ENCODE results near the gene KLHL29.

The KLHL29 gene

DNA sequence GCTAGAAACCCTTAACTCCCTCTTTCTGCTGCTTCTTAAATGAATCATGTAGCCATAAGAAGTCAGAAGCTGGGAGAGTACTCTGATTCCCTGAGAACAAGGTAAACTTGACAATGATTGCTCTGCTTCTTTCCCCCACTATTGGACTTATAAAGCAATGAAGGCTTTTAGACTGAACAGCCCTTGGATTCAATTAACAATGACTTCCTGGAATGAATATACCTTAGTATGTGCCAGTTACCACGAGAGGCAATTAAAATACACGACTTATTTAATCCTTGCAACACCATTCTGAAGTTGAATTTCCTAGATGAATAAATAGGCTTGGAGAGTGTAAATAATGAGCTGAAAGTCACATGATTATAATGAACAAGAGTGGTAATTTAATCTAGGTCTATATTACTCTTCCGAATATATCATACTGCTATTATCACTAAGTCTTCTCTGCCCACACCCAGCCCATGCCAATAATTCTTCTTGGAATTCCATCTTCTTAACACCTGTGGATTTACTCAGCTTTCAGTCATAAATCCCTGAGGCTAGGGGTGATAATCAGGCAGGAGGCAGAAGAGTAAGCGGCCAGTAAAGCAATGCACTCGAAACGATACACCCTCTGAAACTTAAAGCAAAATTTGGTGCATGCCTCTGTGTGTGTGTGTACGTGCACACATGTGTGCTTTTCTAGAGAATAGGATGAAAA, 371.8 kb downstream of the KLHL29 start:
- DNase-seq, result no peak

DNA sequence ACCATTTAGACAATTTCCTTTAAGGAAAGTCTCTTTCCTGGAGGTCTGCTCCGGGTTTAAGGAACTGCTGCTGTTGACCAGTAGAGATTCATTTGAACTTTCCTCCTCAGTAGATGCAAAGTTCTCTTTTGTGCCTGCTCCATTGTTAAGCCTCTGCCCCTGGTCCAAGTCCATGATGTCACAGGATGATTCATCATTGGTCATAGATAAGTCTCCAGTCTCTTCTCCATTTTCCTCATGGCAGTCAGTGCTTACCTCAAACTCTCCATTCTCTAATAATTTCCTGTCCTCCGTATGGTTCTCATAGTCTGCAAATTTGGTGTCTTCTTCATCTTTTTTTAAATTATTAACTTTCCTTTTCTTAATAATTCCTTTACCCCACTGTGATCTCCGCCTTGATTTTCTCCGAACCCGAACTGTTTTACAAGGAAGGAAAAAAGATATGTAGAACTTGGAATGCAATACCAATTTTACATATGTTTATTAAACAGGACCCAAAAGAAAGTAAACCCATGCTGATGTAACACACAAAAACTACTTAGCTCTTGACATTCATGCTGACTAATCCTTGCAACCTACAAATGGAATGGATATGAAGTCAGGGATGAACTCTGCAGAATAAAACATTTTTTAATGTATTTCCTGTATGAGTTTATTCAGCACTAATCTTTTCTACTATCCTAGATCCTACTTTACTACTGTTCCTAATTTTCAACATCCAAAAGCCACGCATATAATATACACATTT, 372.9 kb downstream of the KLHL29 start:
- no peak for DNase-seq
